ENCODE measurements around the gene CDC42EP3.

GRCh38 chr2:37615804-37616676 is 55.4 kb downstream of the CDC42EP3 start:
- TF ChIP-seq, protein P1, sequence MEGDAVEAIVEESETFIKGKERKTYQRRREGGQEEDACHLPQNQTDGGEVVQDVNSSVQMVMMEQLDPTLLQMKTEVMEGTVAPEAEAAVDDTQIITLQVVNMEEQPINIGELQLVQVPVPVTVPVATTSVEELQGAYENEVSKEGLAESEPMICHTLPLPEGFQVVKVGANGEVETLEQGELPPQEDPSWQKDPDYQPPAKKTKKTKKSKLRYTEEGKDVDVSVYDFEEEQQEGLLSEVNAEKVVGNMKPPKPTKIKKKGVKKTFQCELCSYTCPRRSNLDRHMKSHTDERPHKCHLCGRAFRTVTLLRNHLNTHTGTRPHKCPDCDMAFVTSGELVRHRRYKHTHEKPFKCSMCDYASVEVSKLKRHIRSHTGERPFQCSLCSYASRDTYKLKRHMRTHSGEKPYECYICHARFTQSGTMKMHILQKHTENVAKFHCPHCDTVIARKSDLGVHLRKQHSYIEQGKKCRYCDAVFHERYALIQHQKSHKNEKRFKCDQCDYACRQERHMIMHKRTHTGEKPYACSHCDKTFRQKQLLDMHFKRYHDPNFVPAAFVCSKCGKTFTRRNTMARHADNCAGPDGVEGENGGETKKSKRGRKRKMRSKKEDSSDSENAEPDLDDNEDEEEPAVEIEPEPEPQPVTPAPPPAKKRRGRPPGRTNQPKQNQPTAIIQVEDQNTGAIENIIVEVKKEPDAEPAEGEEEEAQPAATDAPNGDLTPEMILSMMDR (IDR thresholded peaks at IDR 0.05; ENCODE audit: poor library complexity) = no peak
- TF ChIP-seq EZH2phosphoT487 (IDR thresholded peaks at IDR 0.05; ENCODE audit: low read depth, severe bottlenecking, unreplicated experiment) = no peak
- TF ChIP-seq EZH2 (IDR thresholded peaks at IDR 0.05; ENCODE audit: borderline replicate concordance) = no peak

Measured in hepatocyte (in vitro differentiated cells).